Measurements from ENCODE around the gene CFAP61.
A peak's percentile ranks its signal among the peaks of the same experiment; 100 is the strongest.

Gene CFAP61

GRCh38 chr20:20034486-20034885 is 17.8 kb upstream of the CFAP61 start:
- DNase-seq: no peak

GRCh38 chr20:20036756-20037155 is 15.6 kb upstream of the CFAP61 start:
- no peak for DNase-seq

- DNase-seq: no peak
Observed at GRCh38 chr20:20037960-20038359, 14.4 kb upstream of the CFAP61 start.

- no peak for DNase-seq
Observed at GRCh38 chr20:20038586-20038985, 13.7 kb upstream of the CFAP61 start.

GRCh38 chr20:20039752-20040387 is 12.5 kb upstream of the CFAP61 start:
- no peak for DNase-seq

- DNase-seq: no peak
Observed at GRCh38 chr20:20051767-20052073, 612 bp upstream of the CFAP61 start.

GRCh38 chr20:20060234-20060998 is 8.1 kb downstream of the CFAP61 start:
- no peak for DNase-seq

GRCh38 chr20:20063941-20064702 is 11.8 kb downstream of the CFAP61 start:
- no peak for DNase-seq

- DNase-seq: no peak
Observed at GRCh38 chr20:20065361-20065760, 13.0 kb downstream of the CFAP61 start.

GRCh38 chr20:20070871-20071726 is 18.8 kb downstream of the CFAP61 start:
- no peak for DNase-seq

GRCh38 chr20:20073801-20074371 is 21.6 kb downstream of the CFAP61 start:
- DNase-seq: peak in 1 of 2 experiments; percentile 42

GRCh38 chr20:20075032-20075431 is 22.7 kb downstream of the CFAP61 start:
- no peak for DNase-seq

GRCh38 chr20:20076297-20077065 is 24.1 kb downstream of the CFAP61 start:
- no peak for DNase-seq

GRCh38 chr20:20078041-20078440 is 25.7 kb downstream of the CFAP61 start:
- no peak for DNase-seq

- no peak for DNase-seq
Observed at GRCh38 chr20:20079102-20079784, 26.9 kb downstream of the CFAP61 start.

GRCh38 chr20:20083807-20084206 is 31.5 kb downstream of the CFAP61 start:
- peak in 1 of 2 experiments; percentile 59 for DNase-seq

- DNase-seq: no peak
Observed at GRCh38 chr20:20084296-20084752, 32.0 kb downstream of the CFAP61 start.

- DNase-seq: no peak
Observed at GRCh38 chr20:20085071-20085470, 32.7 kb downstream of the CFAP61 start.

- no peak for DNase-seq
Observed at GRCh38 chr20:20085812-20086211, 33.5 kb downstream of the CFAP61 start.

GRCh38 chr20:20089018-20089417 is 36.7 kb downstream of the CFAP61 start:
- no peak for DNase-seq

GRCh38 chr20:20089939-20090338 is 37.6 kb downstream of the CFAP61 start:
- no peak for DNase-seq
